WTC11 (cell line): ENCODE results near the gene SNTA1. TPM values are rescaled to one million over a fixed set of nuclear protein-coding genes. Genes with fewer than 3 reads are reported as not detected.

ENCODE experiments used
- ATAC-seq: fragments of 200-7000 bp; cut with Tn5 transposase; 2 replicates; pipeline ENCODE4 v1.10.0; 2021; ENCODE audit warnings: mild to moderate bottlenecking, moderate library complexity
- CTCF ChIA-PET: fragments of 300-600 bp; sonication (Branson Sonifier 250); formaldehyde crosslinking; loops from one replicate; lab custom pipeline; 2021; ENCODE audit warnings: antibody characterized with exemption; lab: Charles Lee
- POLR2A ChIA-PET: fragments of 350-600 bp; sonication (Branson Sonifier 250); formaldehyde crosslinking; loops from one replicate; lab custom pipeline; 2021; ENCODE audit warnings: antibody characterized with exemption; lab: Charles Lee
- DNase-seq: peaks from one replicate; pipeline ENCODE4 v3.0.0; 2021; ENCODE audit warnings: low spot score
- H3K27ac Mint-ChIP-seq: 2 replicates; pipeline ENCODE4 v1.8.0; 2021; ENCODE audit warnings: mixed read lengths
- H3K27me3 Mint-ChIP-seq: 2 replicates; pipeline ENCODE4 v1.8.0; 2021; ENCODE audit warnings: low read depth, mild to moderate bottlenecking, moderate library complexity, mixed read lengths
- H3K36me3 Mint-ChIP-seq: 2 replicates; pipeline ENCODE4 v1.8.0; 2021; ENCODE audit warnings: mixed read lengths
- H3K4me1 Mint-ChIP-seq: 2 replicates; pipeline ENCODE4 v1.8.0; 2022; ENCODE audit warnings: mixed read lengths
- H3K4me3 Mint-ChIP-seq: 2 replicates; pipeline ENCODE4 v1.8.0; 2021; ENCODE audit warnings: mild to moderate bottlenecking, moderate library complexity, mixed read lengths
- H3K9me3 Mint-ChIP-seq: 2 replicates; pipeline ENCODE4 v1.8.0; 2021; ENCODE audit warnings: mixed read lengths
- AR ChIP-seq: fragments of 250-450 bp; sonication (Bioruptor Pico); IDR thresholded peaks from 2 replicates; pipeline ENCODE4 v1.9.0; 2021; ENCODE audit warnings: mild to moderate bottlenecking
- ATF6 ChIP-seq: sonication (generic); formaldehyde crosslinking; IDR thresholded peaks from 2 replicates; pipeline ENCODE4 v1.8.1; 2023; ENCODE audit warnings: mild to moderate bottlenecking, missing genetic modification reagents
- CREB1 ChIP-seq: sonication (generic); formaldehyde crosslinking; IDR thresholded peaks from 2 replicates; pipeline ENCODE4 v1.8.0; 2023; ENCODE audit warnings: mild to moderate bottlenecking, missing genetic modification reagents
- ELF4 ChIP-seq: sonication (generic); formaldehyde crosslinking; IDR thresholded peaks from 2 replicates; pipeline ENCODE4 v1.8.1; 2022; ENCODE audit warnings: low read depth, mild to moderate bottlenecking, moderate library complexity, missing genetic modification reagents
- FOXJ3 ChIP-seq: sonication (generic); formaldehyde crosslinking; IDR thresholded peaks from 2 replicates; pipeline ENCODE4 v1.9.0; 2021; ENCODE audit warnings: missing genetic modification reagents, mild to moderate bottlenecking, borderline replicate concordance
- GABPB1 ChIP-seq: sonication (generic); formaldehyde crosslinking; IDR thresholded peaks from 2 replicates; pipeline ENCODE4 v1.8.1; 2023; ENCODE audit warnings: mild to moderate bottlenecking, missing genetic modification reagents
- MLX ChIP-seq: sonication (generic); formaldehyde crosslinking; IDR thresholded peaks from 2 replicates; pipeline ENCODE4 v1.8.1; 2023; ENCODE audit warnings: mild to moderate bottlenecking, missing genetic modification reagents, moderate library complexity
- NFE2L1 ChIP-seq: sonication (generic); formaldehyde crosslinking; IDR thresholded peaks from 2 replicates; pipeline ENCODE4 v1.8.1; 2023; ENCODE audit warnings: missing genetic modification reagents
- PRDM15 ChIP-seq: sonication (generic); formaldehyde crosslinking; IDR thresholded peaks from 2 replicates; pipeline ENCODE4 v1.8.0; 2022; ENCODE audit warnings: missing genetic modification reagents
- STAT6 ChIP-seq: sonication (generic); formaldehyde crosslinking; conservative IDR thresholded peaks from 2 replicates; pipeline ENCODE4 v1.8.1; 2023; ENCODE audit warnings: mild to moderate bottlenecking, low read depth, missing genetic modification reagents, moderate library complexity
- TP53 ChIP-seq: sonication (generic); formaldehyde crosslinking; IDR thresholded peaks from 2 replicates; pipeline ENCODE4 v1.8.1; 2023; ENCODE audit warnings: mild to moderate bottlenecking, missing genetic modification reagents
- ZBTB21 ChIP-seq: sonication (generic); formaldehyde crosslinking; IDR thresholded peaks from 2 replicates; pipeline ENCODE4 v1.8.1; 2023; ENCODE audit warnings: mild to moderate bottlenecking, missing genetic modification reagents, borderline replicate concordance
- ZNF121 ChIP-seq: sonication (generic); formaldehyde crosslinking; IDR thresholded peaks from 2 replicates; pipeline ENCODE4 v1.8.0; 2023; ENCODE audit warnings: missing genetic modification reagents
- ZNF232 ChIP-seq: sonication (generic); formaldehyde crosslinking; IDR thresholded peaks from 2 replicates; pipeline ENCODE4 v1.8.0; 2022; ENCODE audit warnings: mild to moderate bottlenecking, missing genetic modification reagents
- ZNF263 ChIP-seq: sonication (generic); formaldehyde crosslinking; IDR thresholded peaks from 2 replicates; pipeline ENCODE4 v1.8.1; 2022; ENCODE audit warnings: low read depth, mild to moderate bottlenecking, moderate library complexity, missing genetic modification reagents
- ZNF317 ChIP-seq: sonication (generic); formaldehyde crosslinking; IDR thresholded peaks from 2 replicates; pipeline ENCODE4 v1.8.1; 2023; ENCODE audit warnings: low read depth, mild to moderate bottlenecking, moderate library complexity, missing genetic modification reagents, borderline replicate concordance
- ZNF396 ChIP-seq: fragments of 250-450 bp; sonication (Bioruptor Pico); IDR thresholded peaks from 2 replicates; pipeline ENCODE4 v1.8.0; 2021; ENCODE audit warnings: mild to moderate bottlenecking, moderate library complexity, borderline replicate concordance
- ZNF425 ChIP-seq: fragments of 250-450 bp; sonication (Bioruptor Pico); conservative IDR thresholded peaks from 2 replicates; pipeline ENCODE4 v1.9.0; 2021; ENCODE audit warnings: mild to moderate bottlenecking
- total RNA-seq: library from RNA; stranded (reverse); gene quantifications from 3 replicates; pipeline ENCODE4 v1.2.3, GENCODE V29; 2021

SNTA1 gene
- total RNA-seq, 1 experiment from 2014 or later: 5.3 TPM

- no peak for TF ChIP-seq ATF6 (CRISPR knock-in tag)
- no peak for TF ChIP-seq ZNF317 (CRISPR knock-in tag)
- TF ChIP-seq ELF4 (CRISPR knock-in tag): no peak
- TF ChIP-seq ZNF232 (CRISPR knock-in tag): no peak
- TF ChIP-seq MLX (CRISPR knock-in tag): no peak
- no peak for TF ChIP-seq CREB1 (CRISPR knock-in tag)
- TF ChIP-seq GABPB1 (CRISPR knock-in tag): no peak
- no peak for TF ChIP-seq ZNF425 (CRISPR knock-in tag)
Observed at GRCh38 chr20:33411711-33412483, 31.7 kb downstream of the SNTA1 start (continued).

- TF ChIP-seq PRDM15 (CRISPR knock-in tag): no peak
- TF ChIP-seq FOXJ3: no peak
- no peak for TF ChIP-seq TP53
- no peak for TF ChIP-seq ZNF396 (CRISPR knock-in tag)
- no peak for TF ChIP-seq AR (CRISPR knock-in tag)
- no peak for TF ChIP-seq ZNF263
- TF ChIP-seq ZBTB21 (CRISPR knock-in tag): no peak
- TF ChIP-seq STAT6 (CRISPR knock-in tag): no peak
- no peak for TF ChIP-seq NFE2L1
- TF ChIP-seq ZNF121 (CRISPR knock-in tag): no peak
- Mint-ChIP-seq H3K9me3 (0 out of 2 replicates have a peak, but pooled peaks cover 7% of the 10 kb centered on the region), H3K36me3 (peaks cover 8% of the 10 kb centered on the region), H3K4me3 (no peak overlapping the region), H3K4me1 (no peaks in the 10 kb centered on the region), H3K27ac (peak overlapping the region; percentile 15; the same call in 1 of the 2 replicates), H3K27me3 (no peaks in the 10 kb centered on the region)
- ChIA-PET POLR2A (no interaction called here), CTCF (interaction anchor here (0.6 to 1.2 kb wide), 3 partner anchors 10 to 1289 kb away, joined by 3 to 4 read pairs (median 4); partner anchors contain the start of gene CDK5RAP1)
- DNase-seq (no peak), ATAC-seq (no peak)
Observed at GRCh38 chr20:33411242-33411641, 32.3 kb downstream of the SNTA1 start.
